Measurements from ENCODE around the gene ZNF423.

ZNF423 gene

DNA sequence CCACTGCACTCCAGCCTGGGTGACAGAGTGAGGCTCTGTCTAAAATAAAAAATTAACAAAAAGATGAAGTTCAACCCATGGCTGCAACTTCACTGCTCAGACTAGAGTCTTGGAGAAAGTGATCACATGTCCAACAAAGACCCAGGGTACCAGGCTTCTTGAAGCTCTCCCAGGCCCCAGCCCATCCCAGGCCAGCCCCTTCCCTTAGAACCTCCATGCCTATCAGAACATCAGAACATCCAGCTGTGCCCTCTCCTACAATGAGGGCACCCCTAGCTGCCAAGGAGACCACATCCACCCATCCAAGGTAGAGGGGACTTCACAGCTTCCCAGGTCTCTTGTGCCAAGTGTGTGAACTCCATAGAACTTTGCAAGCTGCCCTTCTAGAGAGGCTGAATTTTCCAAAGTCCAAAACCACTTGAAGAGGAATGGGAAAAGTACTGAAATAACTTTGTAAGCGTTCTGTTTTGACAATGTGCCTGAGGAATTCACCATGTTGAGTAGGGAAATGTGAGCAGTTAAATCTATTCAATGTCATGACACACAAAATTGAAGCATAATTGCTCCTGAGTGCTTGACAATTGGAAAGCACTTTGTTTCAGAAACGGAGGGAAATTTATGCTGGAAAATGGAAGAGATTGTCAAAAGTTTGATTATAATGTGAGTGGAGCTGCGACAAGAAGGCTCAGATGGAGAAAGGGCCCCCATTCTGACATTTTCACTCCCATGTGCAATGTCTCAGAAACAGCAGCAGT lies 230.4 kb downstream of the ZNF423 start:
- H2AFZ ChIP-seq (ENCODE audit: low read length) = no peak overlapping the region
- H3K9ac ChIP-seq (ENCODE audit: low read length) = no peak overlapping the region
- H3K79me2 ChIP-seq (ENCODE audit: insufficient read depth, low read length) = no peaks in the 10 kb centered on the region
- H3K9me3 ChIP-seq (ENCODE audit: low read length) = no peaks in the 10 kb centered on the region
- H3F3A ChIP-seq (ENCODE audit: insufficient read depth, low read length) = no peaks in the 10 kb centered on the region
- TF ChIP-seq, protein P1, sequence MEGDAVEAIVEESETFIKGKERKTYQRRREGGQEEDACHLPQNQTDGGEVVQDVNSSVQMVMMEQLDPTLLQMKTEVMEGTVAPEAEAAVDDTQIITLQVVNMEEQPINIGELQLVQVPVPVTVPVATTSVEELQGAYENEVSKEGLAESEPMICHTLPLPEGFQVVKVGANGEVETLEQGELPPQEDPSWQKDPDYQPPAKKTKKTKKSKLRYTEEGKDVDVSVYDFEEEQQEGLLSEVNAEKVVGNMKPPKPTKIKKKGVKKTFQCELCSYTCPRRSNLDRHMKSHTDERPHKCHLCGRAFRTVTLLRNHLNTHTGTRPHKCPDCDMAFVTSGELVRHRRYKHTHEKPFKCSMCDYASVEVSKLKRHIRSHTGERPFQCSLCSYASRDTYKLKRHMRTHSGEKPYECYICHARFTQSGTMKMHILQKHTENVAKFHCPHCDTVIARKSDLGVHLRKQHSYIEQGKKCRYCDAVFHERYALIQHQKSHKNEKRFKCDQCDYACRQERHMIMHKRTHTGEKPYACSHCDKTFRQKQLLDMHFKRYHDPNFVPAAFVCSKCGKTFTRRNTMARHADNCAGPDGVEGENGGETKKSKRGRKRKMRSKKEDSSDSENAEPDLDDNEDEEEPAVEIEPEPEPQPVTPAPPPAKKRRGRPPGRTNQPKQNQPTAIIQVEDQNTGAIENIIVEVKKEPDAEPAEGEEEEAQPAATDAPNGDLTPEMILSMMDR (IDR thresholded peaks at IDR 0.05; ENCODE audit: low read length) = no peak
- TF ChIP-seq EZH2 (IDR thresholded peaks at IDR 0.05; ENCODE audit: borderline replicate concordance, low read length) = no peak
- H3K4me1 ChIP-seq (ENCODE audit: insufficient read depth, low read length, severe bottlenecking) = no peaks in the 10 kb centered on the region
- no peak overlapping the region for H3K4me3 ChIP-seq (ENCODE audit: low read depth, low read length, poor library complexity, severe bottlenecking)
- H3K4me2 ChIP-seq (ENCODE audit: low read length) = no peak overlapping the region
- no peak overlapping the region for H3K27ac ChIP-seq (ENCODE audit: low read depth, low read length, poor library complexity, severe bottlenecking)
- no peaks in the 10 kb centered on the region for H4K20me1 ChIP-seq (ENCODE audit: insufficient read depth, low read length)
- no peaks in the 10 kb centered on the region for H3K9me2 ChIP-seq (ENCODE audit: low read depth, low read length)
- no peaks in the 10 kb centered on the region for H3K36me3 ChIP-seq (ENCODE audit: insufficient read depth, low read length)
- no peaks in the 10 kb centered on the region for H3K27me3 ChIP-seq (ENCODE audit: insufficient read depth, low read length)

DNA sequence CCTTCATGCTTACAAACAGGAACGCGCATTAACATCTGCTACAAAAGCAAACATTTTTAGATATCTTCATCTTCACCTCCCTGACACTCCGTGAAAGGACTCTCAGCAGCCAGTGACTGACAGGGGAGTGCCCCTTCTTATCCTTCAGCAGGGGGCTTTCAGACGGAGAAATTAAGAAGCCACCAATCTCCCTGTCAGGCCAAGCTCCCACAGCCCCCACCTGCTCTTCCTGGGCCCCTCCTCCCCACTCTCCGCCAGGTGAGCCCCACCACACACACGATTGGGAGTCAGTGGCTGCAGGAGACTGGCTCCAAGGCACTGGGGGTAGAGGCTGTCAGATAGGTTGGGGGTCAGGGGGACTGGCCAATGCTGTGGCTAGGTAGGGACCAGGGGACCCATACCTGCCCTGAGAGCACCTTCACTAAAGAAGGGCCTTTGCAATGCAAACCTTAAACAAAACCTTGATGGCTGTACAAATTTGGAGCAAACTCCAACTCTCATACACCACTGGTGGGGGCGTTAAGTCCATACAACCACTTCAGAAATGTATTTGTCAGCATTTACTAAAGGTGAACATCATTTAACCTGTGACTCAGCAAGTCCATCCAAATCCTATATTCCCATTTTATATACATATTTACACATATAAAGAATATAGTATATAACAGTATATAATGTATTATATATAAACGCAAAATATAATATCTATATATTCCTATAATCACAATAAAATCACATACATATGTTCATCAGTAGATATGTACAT lies 232.2 kb downstream of the ZNF423 start:
- Histone ChIP-seq H3K4me2 (ENCODE audit: low read length) (no peak overlapping the region), H3K27me3 (ENCODE audit: insufficient read depth, low read length) (no peaks in the 10 kb centered on the region), H3K9me2 (ENCODE audit: low read depth, low read length) (no peaks in the 10 kb centered on the region), H3K9ac (ENCODE audit: low read length) (no peak overlapping the region), H2AFZ (ENCODE audit: low read length) (no peak overlapping the region), H3K4me1 (ENCODE audit: insufficient read depth, low read length, severe bottlenecking) (no peaks in the 10 kb centered on the region), H3K27ac (ENCODE audit: low read depth, low read length, poor library complexity, severe bottlenecking) (no peak overlapping the region), H3K4me3 (ENCODE audit: low read depth, low read length, poor library complexity, severe bottlenecking) (no peak overlapping the region), H3K9me3 (ENCODE audit: low read length) (no peaks in the 10 kb centered on the region), H3F3A (ENCODE audit: insufficient read depth, low read length) (no peaks in the 10 kb centered on the region), H4K20me1 (ENCODE audit: insufficient read depth, low read length) (no peaks in the 10 kb centered on the region), H3K79me2 (ENCODE audit: insufficient read depth, low read length) (no peaks in the 10 kb centered on the region), H3K36me3 (ENCODE audit: insufficient read depth, low read length) (no peaks in the 10 kb centered on the region)
- no peak for TF ChIP-seq EZH2 (IDR thresholded peaks at IDR 0.05; ENCODE audit: borderline replicate concordance, low read length)
- TF ChIP-seq, protein P1 (IDR thresholded peaks at IDR 0.05; ENCODE audit: low read length) = no peak

DNA sequence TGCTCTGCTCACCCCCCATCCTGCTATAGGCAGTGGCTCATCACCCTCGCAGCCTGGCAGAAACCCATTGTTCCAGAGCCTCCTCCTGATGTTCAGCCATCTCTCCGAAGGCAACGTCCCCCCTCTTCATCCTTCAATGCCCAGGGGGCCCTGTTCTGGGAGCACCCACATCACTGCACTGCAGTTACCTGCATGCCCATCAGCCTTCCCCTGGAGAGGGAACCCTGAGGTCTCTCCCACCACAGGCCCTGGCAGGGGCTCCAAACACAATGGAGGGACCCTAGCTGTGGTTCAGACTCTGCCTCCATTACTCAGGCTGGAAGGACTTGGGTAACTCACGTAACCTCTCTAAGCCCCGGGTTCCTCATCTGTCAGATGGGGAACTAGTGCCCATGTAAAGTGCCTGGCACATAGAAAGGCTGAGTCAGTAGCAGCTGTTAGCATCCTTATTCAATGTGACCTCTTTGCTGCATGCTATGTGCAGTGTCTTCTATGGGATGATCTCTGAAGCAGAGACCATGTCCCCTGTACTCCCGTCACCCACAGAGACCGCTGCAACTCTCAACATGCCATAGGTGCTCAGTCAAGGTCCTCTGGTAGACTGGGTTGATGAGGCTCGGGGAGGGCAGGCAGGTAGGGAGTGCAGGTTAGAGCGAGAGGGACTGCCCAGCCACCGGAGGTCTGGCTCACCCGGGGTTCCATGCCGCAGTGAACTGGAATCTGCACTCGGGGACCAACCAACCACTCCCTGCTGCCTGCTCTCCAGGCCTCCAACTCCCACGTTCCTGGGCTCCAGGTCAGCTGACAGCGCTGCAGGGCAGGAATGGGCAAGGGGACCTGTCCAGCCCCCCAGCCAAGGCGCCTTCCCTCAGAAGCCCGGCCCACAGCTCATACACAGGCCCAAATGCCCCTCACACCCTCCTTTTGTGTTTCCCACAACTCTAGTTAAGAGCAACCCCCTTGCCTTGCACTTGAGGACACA lies 233.2 kb downstream of the ZNF423 start:
- Histone ChIP-seq H2AFZ (ENCODE audit: low read length) (no peak overlapping the region), H3K9me3 (ENCODE audit: low read length) (no peaks in the 10 kb centered on the region), H4K20me1 (ENCODE audit: insufficient read depth, low read length) (no peaks in the 10 kb centered on the region), H3K79me2 (ENCODE audit: insufficient read depth, low read length) (no peaks in the 10 kb centered on the region), H3K4me1 (ENCODE audit: insufficient read depth, low read length, severe bottlenecking) (no peaks in the 10 kb centered on the region), H3K36me3 (ENCODE audit: insufficient read depth, low read length) (no peaks in the 10 kb centered on the region), H3K9ac (ENCODE audit: low read length) (no peak overlapping the region), H3K27me3 (ENCODE audit: insufficient read depth, low read length) (no peaks in the 10 kb centered on the region), H3K4me3 (ENCODE audit: low read depth, low read length, poor library complexity, severe bottlenecking) (no peak overlapping the region), H3K4me2 (ENCODE audit: low read length) (no peak overlapping the region), H3K27ac (ENCODE audit: low read depth, low read length, poor library complexity, severe bottlenecking) (no peak overlapping the region), H3F3A (ENCODE audit: insufficient read depth, low read length) (no peaks in the 10 kb centered on the region), H3K9me2 (ENCODE audit: low read depth, low read length) (no peaks in the 10 kb centered on the region)
- TF ChIP-seq, protein P1 (IDR thresholded peaks at IDR 0.05; ENCODE audit: low read length) = no peak
- no peak for TF ChIP-seq EZH2 (IDR thresholded peaks at IDR 0.05; ENCODE audit: borderline replicate concordance, low read length)
